Stimulated activated CD4-positive, alpha-beta T cell treated with anti-CD3 and anti-CD28 coated beads, Interleukin-15, amount 100 ng/mL, for 48 hours (primary cell): ENCODE data around the gene LTBP3.
"Not testable (repeated sequence)": the region's sequence is repeated elsewhere in the genome, so short reads cannot be mapped to it uniquely, and the experiment has no call there.

Experiments used
- DNase-seq, 2 donors: peaks; one replicate each; pipeline ENCODE4 v3.0.0-alpha.2; 2020; ENCODE audit warnings: low read depth in 2 of 2

LTBP3 gene

GRCh38 chr11:65571940-65572339, 13.8 kb upstream of the LTBP3 start:
- DNase-seq = no peak

- DNase-seq = no peak
Measured at GRCh38 chr11:65571420-65571819, 13.3 kb upstream of the LTBP3 start.

GRCh38 chr11:65569973-65570918, 12.1 kb upstream of the LTBP3 start, which contains the start of gene ZNRD2:
Gene ZNRD2 (plus strand): TSS chr11:65570477. CDS start chr11:65570492, 15 bp downstream.
- DNase-seq = peak; percentile 99

GRCh38 chr11:65569164-65569972, 11.2 kb upstream of the LTBP3 start:
- DNase-seq = no peak

GRCh38 chr11:65565624-65566453, 7.7 kb upstream of the LTBP3 start:
- DNase-seq = no peak

GRCh38 chr11:65564879-65565559, 6.9 kb upstream of the LTBP3 start:
- DNase-seq = not testable (repeated sequence)

- DNase-seq = no peak
Measured at GRCh38 chr11:65563601-65564000, 5.4 kb upstream of the LTBP3 start.

GRCh38 chr11:65562788-65563187, 4.6 kb upstream of the LTBP3 start:
- no peak for DNase-seq

- DNase-seq = no peak
Measured at GRCh38 chr11:65562020-65562419, 3.9 kb upstream of the LTBP3 start.

- DNase-seq = no peak
Measured at GRCh38 chr11:65560555-65561418, 2.6 kb upstream of the LTBP3 start.

GRCh38 chr11:65559951-65560537, 1.9 kb upstream of the LTBP3 start:
- no peak for DNase-seq

- DNase-seq = no peak
Measured at GRCh38 chr11:65559535-65559934, 1.4 kb upstream of the LTBP3 start.

- DNase-seq = no peak
Measured at GRCh38 chr11:65558930-65559509, 861 bp upstream of the LTBP3 start.

GRCh38 chr11:65557280-65558001, 718 bp downstream of the LTBP3 start:
- no peak for DNase-seq

- DNase-seq = no peak
Measured at GRCh38 chr11:65556470-65557279, 1.5 kb downstream of the LTBP3 start.

GRCh38 chr11:65555693-65556231, 2.4 kb downstream of the LTBP3 start:
- no peak for DNase-seq

- DNase-seq = no peak
Measured at GRCh38 chr11:65554842-65555430, 3.2 kb downstream of the LTBP3 start.
